Activated CD4-positive, alpha-beta T cell treated with anti-CD3 and anti-CD28 coated beads, Interleukin-2, amount 50 U/mL, for 16 hours (primary cell): ENCODE results near the gene KCNH8.

Experiments
- DNase-seq: peaks from one replicate; pipeline ENCODE4 v3.0.0-alpha.2; 2020

Gene KCNH8

GRCh38 chr3:19394946-19395345 is 246.6 kb downstream of the KCNH8 start:
- DNase-seq, result no peak

GRCh38 chr3:19396726-19397125 is 248.4 kb downstream of the KCNH8 start:
- DNase-seq, result no peak

DNA sequence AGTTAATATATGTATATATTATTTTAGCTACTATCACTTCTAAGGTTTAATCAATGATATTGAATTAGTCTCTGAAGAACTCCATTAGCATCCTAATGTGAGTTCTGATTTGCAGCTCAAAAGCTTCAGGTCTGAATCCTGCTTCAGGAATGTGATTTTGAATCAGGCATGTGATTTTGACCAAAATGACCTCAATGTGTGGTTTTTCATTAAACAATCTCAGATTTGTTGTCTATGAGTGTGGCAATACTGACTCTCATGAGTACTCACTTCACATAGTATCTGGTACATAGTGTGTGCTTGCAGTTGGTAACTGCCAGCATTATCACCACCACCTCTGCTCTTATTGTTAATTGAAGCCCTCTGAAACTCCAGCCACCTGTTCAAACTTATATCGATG is 251.0 kb downstream of the KCNH8 start:
- DNase-seq, result no peak

- DNase-seq, result no peak
These were observed 251.5 kb downstream of the KCNH8 start for GRCh38 chr3:19399836-19400235.

GRCh38 chr3:19420159-19420558 is 271.8 kb downstream of the KCNH8 start:
- DNase-seq, result no peak

- no peak for DNase-seq
These were observed 277.5 kb downstream of the KCNH8 start for GRCh38 chr3:19425825-19426224.

- DNase-seq, result no peak
These were observed 279.3 kb downstream of the KCNH8 start for GRCh38 chr3:19427422-19428149.

GRCh38 chr3:19428729-19429128 is 280.4 kb downstream of the KCNH8 start:
- DNase-seq, result no peak

DNA sequence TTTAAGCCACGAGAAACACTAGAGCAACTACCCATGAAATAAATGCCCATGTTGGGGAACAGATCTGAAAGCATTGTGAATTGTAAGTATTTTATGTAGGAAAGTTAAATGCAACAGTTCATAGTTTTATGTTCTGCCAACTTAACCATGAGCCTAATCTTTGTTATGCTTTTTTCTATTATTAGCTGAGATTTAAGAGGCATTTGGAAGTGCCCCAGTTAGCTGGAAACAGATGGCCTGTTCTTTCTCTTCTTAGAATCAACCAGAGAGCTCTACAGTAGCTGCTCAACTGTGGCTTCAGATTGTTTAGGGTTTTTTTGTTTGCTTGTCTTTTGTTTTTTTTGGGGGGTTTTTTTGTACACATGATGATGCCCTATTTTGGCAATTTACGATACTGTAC is 284.4 kb downstream of the KCNH8 start:
- DNase-seq, result no peak

DNA sequence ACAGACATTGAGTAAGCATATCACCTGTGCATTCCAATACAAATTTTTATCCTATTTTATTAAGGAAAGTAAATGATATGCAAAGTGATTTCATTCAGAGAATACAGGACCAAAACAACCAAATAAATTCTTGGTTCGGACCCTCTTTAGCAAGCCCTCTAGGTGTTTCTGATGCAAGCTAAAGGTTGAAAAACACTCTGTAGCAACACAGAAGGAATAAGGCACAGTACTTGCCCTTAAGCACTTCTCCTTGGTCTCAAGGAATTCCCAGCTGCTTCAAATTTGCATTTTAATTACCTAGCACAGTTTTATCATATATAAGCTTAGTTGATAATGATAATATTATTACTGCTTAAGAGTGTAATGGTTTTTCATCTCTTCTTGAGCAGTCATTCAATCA is 288.4 kb downstream of the KCNH8 start:
- no peak for DNase-seq

- no peak for DNase-seq
These were observed 291.6 kb downstream of the KCNH8 start for GRCh38 chr3:19439944-19440343.

- no peak for DNase-seq
These were observed 297.8 kb downstream of the KCNH8 start for GRCh38 chr3:19446138-19446537.

DNA sequence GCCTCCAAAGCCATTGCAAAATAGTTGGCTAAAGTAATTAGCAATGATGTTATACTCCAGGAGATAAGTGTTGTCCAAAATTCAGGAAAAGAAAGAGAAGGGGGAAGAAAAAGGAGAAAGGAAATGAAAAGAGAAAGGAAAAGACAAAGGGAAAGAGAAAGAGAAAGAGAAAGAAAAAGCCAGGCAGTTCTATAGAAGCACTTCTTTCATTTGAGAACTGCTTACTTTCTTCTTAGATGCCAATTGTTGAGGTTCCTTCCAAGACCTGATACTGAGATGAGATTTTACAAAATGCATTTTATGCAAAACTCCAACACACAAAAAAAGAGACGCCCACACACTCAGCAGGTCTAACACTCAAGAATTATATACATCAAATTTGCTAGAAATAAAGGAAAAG is 298.4 kb downstream of the KCNH8 start:
- no peak for DNase-seq

DNA sequence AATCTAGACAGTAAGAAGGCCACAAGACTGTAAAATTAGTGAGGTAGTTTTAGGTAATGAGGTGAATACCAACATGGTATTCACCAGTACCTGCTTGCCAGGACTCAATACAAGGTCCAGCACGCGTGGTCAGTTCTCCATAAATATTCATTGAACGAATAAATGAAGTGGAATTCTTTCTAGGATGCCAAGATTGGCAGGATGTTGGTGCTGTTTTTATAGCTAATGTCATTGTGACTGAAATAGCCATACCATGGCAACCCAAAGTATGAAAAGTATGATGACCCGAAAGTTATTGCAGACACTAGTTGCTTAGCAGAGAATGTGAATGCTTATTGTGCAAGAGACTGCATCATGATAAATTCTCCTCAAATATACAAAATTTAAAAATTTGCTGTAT is 307.2 kb downstream of the KCNH8 start:
- DNase-seq, result no peak

DNA sequence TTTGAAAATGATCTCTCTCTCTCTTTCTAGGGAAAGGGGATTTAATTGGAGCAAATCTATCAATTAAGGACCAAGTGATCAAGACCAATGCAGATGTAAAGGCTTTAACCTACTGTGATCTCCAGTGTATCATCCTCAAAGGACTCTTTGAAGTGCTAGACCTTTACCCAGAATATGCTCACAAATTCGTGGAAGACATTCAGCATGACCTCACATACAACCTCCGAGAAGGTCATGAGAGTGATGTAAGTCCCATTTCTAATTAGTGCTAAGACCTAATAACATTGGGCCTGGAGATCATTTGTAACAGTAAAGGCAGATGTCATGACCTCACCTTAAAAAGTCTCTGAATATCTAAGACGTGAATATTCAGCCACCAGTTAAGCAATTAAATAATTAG is 308.4 kb downstream of the KCNH8 start:
- no peak for DNase-seq

DNA sequence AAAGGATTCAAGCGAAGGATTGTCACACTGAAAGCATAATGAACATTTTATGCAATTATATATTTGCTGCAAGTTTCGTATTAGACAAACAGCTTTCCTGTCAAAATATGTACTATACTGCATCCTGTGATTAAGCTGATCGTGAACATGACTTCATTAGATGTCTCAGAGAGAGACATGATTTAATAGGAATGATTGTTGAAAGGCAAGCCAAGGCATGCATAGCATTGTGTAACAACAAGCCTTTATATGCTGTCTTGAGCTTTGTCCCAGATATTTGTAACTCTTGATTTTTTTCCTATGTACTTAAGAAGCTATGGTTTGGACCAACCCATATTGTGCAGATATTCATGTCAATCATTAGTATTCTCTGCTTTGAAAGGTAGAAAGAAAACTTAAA is 309.1 kb downstream of the KCNH8 start:
- DNase-seq, result no peak

- DNase-seq, result no peak
These were observed 319.5 kb downstream of the KCNH8 start for GRCh38 chr3:19467761-19468160.

GRCh38 chr3:19471138-19471537 is 322.8 kb downstream of the KCNH8 start:
- DNase-seq, result no peak

DNA sequence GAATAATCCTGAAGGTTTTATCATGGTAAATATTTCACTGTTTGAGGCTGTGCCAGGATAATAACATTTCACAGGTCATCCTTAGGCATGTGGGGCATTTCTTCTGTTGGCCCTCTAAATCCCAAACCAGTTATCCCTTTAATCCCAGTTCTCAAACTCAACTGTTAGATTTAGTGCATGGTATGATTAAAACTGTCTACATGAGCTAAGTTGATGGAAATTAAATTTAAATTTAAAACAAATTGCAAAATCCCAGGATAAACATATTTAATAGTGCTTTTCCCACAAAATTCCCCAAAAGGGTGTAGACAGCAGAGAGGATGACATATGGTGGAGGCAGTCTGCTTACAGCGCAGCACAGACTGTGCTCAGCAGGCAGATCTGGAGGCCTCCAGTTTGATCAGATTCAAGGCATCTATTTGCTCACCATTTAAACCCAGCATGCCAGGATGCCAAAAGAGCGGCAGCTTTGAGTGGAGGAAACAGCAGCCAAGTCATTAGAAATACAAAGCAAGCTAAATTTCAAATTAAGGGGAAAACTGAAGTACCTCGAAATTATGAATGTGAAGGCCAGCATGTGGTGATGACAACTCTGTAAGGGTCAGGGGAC is 325.8 kb downstream of the KCNH8 start:
- no peak for DNase-seq

DNA sequence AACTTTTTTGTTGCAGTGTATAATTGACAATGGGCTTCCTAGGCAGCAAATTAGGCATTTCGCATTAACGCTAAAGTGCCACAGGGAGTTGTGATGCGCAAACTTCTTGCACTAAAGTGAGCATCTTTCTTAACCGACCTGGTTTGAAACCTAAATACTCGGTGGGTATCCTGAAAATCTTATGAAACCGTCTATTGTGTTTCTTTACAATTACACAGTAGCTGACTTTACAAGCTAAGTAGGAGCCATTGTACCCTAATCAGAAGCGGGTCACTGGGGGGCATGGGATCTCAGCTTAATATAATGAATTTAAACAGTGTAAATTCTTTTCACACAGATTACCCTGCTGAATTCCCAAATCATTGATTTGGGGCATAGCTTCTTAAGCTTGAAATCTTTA is 328.0 kb downstream of the KCNH8 start:
- no peak for DNase-seq

DNA sequence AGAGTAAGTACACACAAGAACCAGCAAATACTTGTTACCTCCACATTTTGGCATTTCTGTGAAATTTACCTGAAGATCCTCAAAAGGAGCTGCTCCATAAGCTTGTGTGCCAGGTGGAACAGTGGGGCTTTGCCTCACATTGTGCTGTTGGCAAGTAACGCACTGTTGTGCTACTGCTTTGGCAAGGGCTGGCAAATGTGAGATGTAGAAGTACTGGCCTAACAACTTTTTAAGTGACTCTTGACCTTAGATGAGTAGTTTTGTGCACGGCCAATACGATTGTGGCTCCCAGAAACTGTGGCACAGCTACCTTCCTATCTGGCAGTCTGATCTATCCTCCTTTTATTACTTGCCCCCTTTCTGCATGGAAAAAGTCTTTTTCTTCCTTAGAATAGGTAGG is 337.0 kb downstream of the KCNH8 start:
- no peak for DNase-seq

GRCh38 chr3:19487386-19487785 is 339.1 kb downstream of the KCNH8 start:
- no peak for DNase-seq

DNA sequence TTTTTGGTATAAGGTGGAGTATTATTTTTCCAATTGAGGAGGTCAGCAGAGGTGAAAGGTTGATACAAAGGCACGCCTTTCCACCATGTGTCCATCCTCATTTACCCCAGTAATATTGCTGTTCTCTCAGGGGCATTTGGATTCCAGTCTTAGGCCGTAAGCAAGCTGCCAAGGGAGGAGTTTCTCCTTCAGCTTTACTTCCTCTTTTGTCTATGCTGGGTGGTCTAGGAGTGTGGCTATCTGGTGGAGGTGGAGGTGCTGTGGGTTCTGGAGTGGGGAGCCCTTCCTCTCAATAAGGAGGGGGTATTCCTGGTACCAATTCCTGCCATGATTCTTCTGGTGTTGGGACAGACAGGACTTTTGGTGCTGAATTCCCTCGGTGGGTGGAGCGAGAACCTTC is 340.6 kb downstream of the KCNH8 start:
- DNase-seq, result no peak

DNA sequence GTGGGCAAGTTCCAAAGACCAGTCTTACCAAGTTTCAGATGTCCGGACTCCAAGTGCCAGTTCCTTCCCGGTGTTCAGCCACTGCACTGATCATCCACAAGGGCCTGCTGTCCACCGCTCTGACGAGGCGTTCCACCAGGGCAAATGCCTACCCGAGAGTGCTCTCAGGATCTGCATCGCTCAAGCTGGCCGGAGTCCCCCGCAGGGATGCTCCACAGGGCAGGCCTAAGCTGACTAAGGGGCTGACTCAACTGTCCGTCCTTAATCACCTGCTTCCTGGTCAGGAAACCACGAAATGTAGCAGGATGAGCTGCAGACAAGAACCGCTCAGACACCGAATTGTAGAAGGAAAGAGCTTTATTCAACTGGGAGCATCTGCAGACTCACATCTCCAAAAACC is 341.6 kb downstream of the KCNH8 start:
- DNase-seq, result no peak

DNA sequence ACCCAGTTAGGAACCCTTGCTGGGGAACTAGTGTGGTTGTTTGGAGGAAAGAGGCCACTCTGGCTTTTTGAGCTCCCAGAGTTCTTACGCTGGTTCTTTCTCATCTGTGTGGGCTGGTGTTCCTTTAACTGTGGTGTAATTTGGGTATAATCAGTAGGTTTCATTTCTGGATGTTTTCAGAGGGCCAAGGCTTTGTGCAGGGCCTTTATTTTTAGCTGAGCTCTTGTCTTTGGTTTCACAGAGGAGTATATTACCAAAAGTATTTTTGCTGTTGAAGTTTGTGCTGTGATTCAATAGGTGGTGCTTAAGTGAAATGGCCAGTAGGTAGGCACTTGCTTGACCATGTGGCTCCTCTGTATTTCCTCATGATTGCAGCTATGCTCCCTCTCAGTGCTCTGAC is 357.9 kb downstream of the KCNH8 start:
- no peak for DNase-seq
